ENCODE data around the gene ABLIM1. TPM values are rescaled to one million over a fixed set of nuclear protein-coding genes. Genes with fewer than 3 reads are reported as not detected.
A peak's percentile ranks its signal among the peaks of the same experiment; 100 is the strongest.

The ABLIM1 gene
- total and polyA plus RNA-seq, 8 donors = 13.3 to 44.5 (median 33.3) TPM

- H3K4me3 ChIP-seq = peak overlapping the region in 1 of 4 donors; percentile 65
- 73 to 75% methylated on average over 9 of the region's 9 CpGs for WGBS, 2 donors
- H3K27ac ChIP-seq = peak overlapping the region in 2 of 4 donors; percentile 81 to 88
- ATAC-seq (no peak), FAIRE-seq (no peak), DNase-seq (no peak)
- peaks cover 6 to 14% (median 10%) of the 10 kb centered on the region in 3 donors for H3K4me1 ChIP-seq
- no peak for TF ChIP-seq CTCF (IDR thresholded peaks at IDR 0.05)
- no peaks in the 10 kb centered on the region for H3K9me3 ChIP-seq
- no peaks in the 10 kb centered on the region for H3K36me3 ChIP-seq
- H3K27me3 ChIP-seq = no peaks in the 10 kb centered on the region
- intact Hi-C loops (cut with DNase I) = no loop called here
Observed at GRCh38 chr10:114629083-114629823, 28.8 kb downstream of the ABLIM1 start.

GRCh38 chr10:114628106-114628505 lies 30.0 kb downstream of the ABLIM1 start:
- H3K27ac ChIP-seq = no peak overlapping the region
- H3K36me3 ChIP-seq = no peaks in the 10 kb centered on the region
- DNase-seq (no peak), ATAC-seq (no peak), FAIRE-seq (no peak)
- H3K27me3 ChIP-seq = no peaks in the 10 kb centered on the region
- WGBS, 2 donors = 95 to 96% methylated on average over 3 of the region's 3 CpGs
- H3K9me3 ChIP-seq = no peaks in the 10 kb centered on the region
- intact Hi-C loops (cut with DNase I) = no loop called here
- no peak for TF ChIP-seq CTCF (IDR thresholded peaks at IDR 0.05)
- peaks cover 6 to 26% (median 7%) of the 10 kb centered on the region in 3 donors for H3K4me1 ChIP-seq
- no peak overlapping the region for H3K4me3 ChIP-seq

GRCh38 chr10:114626841-114627240 lies 31.2 kb downstream of the ABLIM1 start:
- intact Hi-C loops (cut with DNase I) = no loop called here
- H3K27ac ChIP-seq = peak overlapping the region in 1 of 4 donors; percentile 24
- H3K4me3 ChIP-seq = no peak overlapping the region
- FAIRE-seq = no peak
- ATAC-seq = no peak
- no peak for TF ChIP-seq CTCF (IDR thresholded peaks at IDR 0.05)
- no peaks in the 10 kb centered on the region for H3K9me3 ChIP-seq
- H3K27me3 ChIP-seq = no peaks in the 10 kb centered on the region
- no peaks in the 10 kb centered on the region for H3K36me3 ChIP-seq
- WGBS, 2 donors = 88 to 91% methylated on average over 1 of the region's 1 CpG
- peaks cover 0 to 25% (median 11%) of the 10 kb centered on the region in 3 donors for H3K4me1 ChIP-seq
- DNase-seq = no peak

GRCh38 chr10:114624951-114625780 lies 32.9 kb downstream of the ABLIM1 start:
- no peak for TF ChIP-seq CTCF (IDR thresholded peaks at IDR 0.05)
- no peak for ATAC-seq
- peaks cover 0 to 25% (median 11%) of the 10 kb centered on the region in 3 donors for H3K4me1 ChIP-seq
- H3K4me3 ChIP-seq = no peak overlapping the region
- no peak for FAIRE-seq
- no peaks in the 10 kb centered on the region for H3K36me3 ChIP-seq
- H3K9me3 ChIP-seq = no peaks in the 10 kb centered on the region
- no peaks in the 10 kb centered on the region for H3K27me3 ChIP-seq
- intact Hi-C loops (cut with DNase I) = no loop called here
- peak overlapping the region in 2 of 4 donors; percentile 76 to 83 for H3K27ac ChIP-seq
- WGBS, 2 donors = 84 to 88% methylated on average over 5 of the region's 5 CpGs
- DNase-seq = no peak

All from pancreas (tissue), 10 donors.